ENCODE measurements around the gene PIGR. TPM values are rescaled to one million over a fixed set of nuclear protein-coding genes. Genes with fewer than 3 reads are reported as not detected.

Gene PIGR
- polyA plus RNA-seq, 1 of the 3 experiments (the other 2 are of a cell fraction): not detected

GRCh38 chr1:206958144-206958543 is 11.9 kb upstream of the PIGR start:
- Histone ChIP-seq H2AFZ (ENCODE audit: low read depth) (no peak overlapping the region), H3F3A (replicated peaks; ENCODE audit: insufficient read depth) (no peaks in the 10 kb centered on the region), H3K9ac (no peak overlapping the region), H4K20me1 (ENCODE audit: insufficient read depth) (no peaks in the 10 kb centered on the region), H3K36me3 (replicated peaks in 1 of 2; ENCODE audit: control insufficient read depth in 1 of 2, insufficient read depth in 2 of 2, low read length in 1 of 2) (no peaks in the 10 kb centered on the region), H3K27me3 (ENCODE audit: insufficient read depth) (peaks cover 27% of the 10 kb centered on the region; the same call in 1 of the 2 replicates), H3K27ac (ENCODE audit: low read depth in 2 of 2, low read length in 1 of 2) (no peak overlapping the region), H3K9me3 (no peaks in the 10 kb centered on the region), H3K4me1 (ENCODE audit: control insufficient read depth in 1 of 2, insufficient read depth in 2 of 2, low read depth in 1 of 2, low read length in 1 of 2) (no peaks in the 10 kb centered on the region), H3K4me2 (no peak overlapping the region), H3K9me2 (no peaks in the 10 kb centered on the region), H3K79me2 (ENCODE audit: insufficient read depth) (no peaks in the 10 kb centered on the region), H3K4me3 (ENCODE audit: low read depth in 2 of 2, low read length in 1 of 2) (no peak overlapping the region)
- DNase-seq: no peak
- TF ChIP-seq MEF2A (IDR thresholded peaks at IDR 0.05; ENCODE audit: borderline replicate concordance, low read depth): no peak
- no peak for TF ChIP-seq RFX5 (IDR thresholded peaks at IDR 0.05; ENCODE audit: low read length)
- no peak for TF ChIP-seq RCOR1 (IDR thresholded peaks at IDR 0.05; ENCODE audit: low read length)
- TF ChIP-seq, protein P1, sequence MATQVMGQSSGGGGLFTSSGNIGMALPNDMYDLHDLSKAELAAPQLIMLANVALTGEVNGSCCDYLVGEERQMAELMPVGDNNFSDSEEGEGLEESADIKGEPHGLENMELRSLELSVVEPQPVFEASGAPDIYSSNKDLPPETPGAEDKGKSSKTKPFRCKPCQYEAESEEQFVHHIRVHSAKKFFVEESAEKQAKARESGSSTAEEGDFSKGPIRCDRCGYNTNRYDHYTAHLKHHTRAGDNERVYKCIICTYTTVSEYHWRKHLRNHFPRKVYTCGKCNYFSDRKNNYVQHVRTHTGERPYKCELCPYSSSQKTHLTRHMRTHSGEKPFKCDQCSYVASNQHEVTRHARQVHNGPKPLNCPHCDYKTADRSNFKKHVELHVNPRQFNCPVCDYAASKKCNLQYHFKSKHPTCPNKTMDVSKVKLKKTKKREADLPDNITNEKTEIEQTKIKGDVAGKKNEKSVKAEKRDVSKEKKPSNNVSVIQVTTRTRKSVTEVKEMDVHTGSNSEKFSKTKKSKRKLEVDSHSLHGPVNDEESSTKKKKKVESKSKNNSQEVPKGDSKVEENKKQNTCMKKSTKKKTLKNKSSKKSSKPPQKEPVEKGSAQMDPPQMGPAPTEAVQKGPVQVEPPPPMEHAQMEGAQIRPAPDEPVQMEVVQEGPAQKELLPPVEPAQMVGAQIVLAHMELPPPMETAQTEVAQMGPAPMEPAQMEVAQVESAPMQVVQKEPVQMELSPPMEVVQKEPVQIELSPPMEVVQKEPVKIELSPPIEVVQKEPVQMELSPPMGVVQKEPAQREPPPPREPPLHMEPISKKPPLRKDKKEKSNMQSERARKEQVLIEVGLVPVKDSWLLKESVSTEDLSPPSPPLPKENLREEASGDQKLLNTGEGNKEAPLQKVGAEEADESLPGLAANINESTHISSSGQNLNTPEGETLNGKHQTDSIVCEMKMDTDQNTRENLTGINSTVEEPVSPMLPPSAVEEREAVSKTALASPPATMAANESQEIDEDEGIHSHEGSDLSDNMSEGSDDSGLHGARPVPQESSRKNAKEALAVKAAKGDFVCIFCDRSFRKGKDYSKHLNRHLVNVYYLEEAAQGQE (IDR thresholded peaks at IDR 0.05; ENCODE audit: low read depth, low read length): no peak
- TF ChIP-seq MXI1 (IDR thresholded peaks at IDR 0.05; ENCODE audit: low read depth, low read length): no peak
- TF ChIP-seq POLR2AphosphoS5 (IDR thresholded peaks at IDR 0.05; ENCODE audit: low read depth, low read length): no peak
- no peak for TF ChIP-seq SMC3 (IDR thresholded peaks at IDR 0.05; ENCODE audit: low read depth, low read length)
- TF ChIP-seq EZH2phosphoT487 (IDR thresholded peaks at IDR 0.05; ENCODE audit: borderline replicate concordance, low read depth): no peak
- TF ChIP-seq TEAD4 (IDR thresholded peaks at IDR 0.05; ENCODE audit: borderline replicate concordance, insufficient read depth): no peak
- TF ChIP-seq ZBTB33 (IDR thresholded peaks at IDR 0.05; ENCODE audit: borderline replicate concordance, low read depth): no peak
- TF ChIP-seq RAD21 (IDR thresholded peaks at IDR 0.05; ENCODE audit: low read length): no peak
- no peak for TF ChIP-seq FOXJ3 (CRISPR knock-in tag; IDR thresholded peaks at IDR 0.05)
- no peak for TF ChIP-seq FOXM1 (IDR thresholded peaks at IDR 0.05; ENCODE audit: low read depth)
- TF ChIP-seq, protein P2, sequence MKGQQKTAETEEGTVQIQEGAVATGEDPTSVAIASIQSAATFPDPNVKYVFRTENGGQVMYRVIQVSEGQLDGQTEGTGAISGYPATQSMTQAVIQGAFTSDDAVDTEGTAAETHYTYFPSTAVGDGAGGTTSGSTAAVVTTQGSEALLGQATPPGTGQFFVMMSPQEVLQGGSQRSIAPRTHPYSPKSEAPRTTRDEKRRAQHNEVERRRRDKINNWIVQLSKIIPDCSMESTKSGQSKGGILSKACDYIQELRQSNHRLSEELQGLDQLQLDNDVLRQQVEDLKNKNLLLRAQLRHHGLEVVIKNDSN (IDR thresholded peaks at IDR 0.05; ENCODE audit: borderline replicate concordance, low read depth): no peak
- no peak for TF ChIP-seq GABPA (IDR thresholded peaks at IDR 0.05; ENCODE audit: low read depth)
- no peak for TF ChIP-seq TAF1 (IDR thresholded peaks at IDR 0.05; ENCODE audit: borderline replicate concordance, low read depth, low read length)
- TF ChIP-seq NRF1 (IDR thresholded peaks at IDR 0.05; ENCODE audit: low read depth, low read length): no peak
- CTCF ChIA-PET: interaction anchor here (1.0 to 2.9 kb wide), 3 partner anchors 23 to 233 kb away, joined by 3 to 13 read pairs (median 3); no protein-coding TSS in a partner anchor
- POLR2A ChIA-PET: no interaction called here
- 31% methylated on average over 2 of the region's 2 CpGs for WGBS (ENCODE audit: low lambda C conversion rate)

All from SK-N-SH (cell line).